ENCODE results near the gene IHH.

GRCh38 chr2:219099329-219099728 lies 38.6 kb upstream of the IHH start:
- no peak for TF ChIP-seq POLR2A (IDR thresholded peaks at IDR 0.05)
- no peak for TF ChIP-seq CTCF (IDR thresholded peaks at IDR 0.05)

Measured in esophagus squamous epithelium (tissue), 4 donors.